GM23338 (cell line): ENCODE measurements around the gene CCDC138.

Experiments
- CREB1 ChIP-seq: fragments of 250-450 bp; sonication (Bioruptor Pico); IDR thresholded peaks from 2 replicates; pipeline ENCODE4 v1.5.0; 2020; ENCODE audit warnings: low read depth, mild to moderate bottlenecking, moderate library complexity
- EZH2 ChIP-seq: fragments of 200-600 bp; sonication (generic); IDR thresholded peaks from one replicate; pipeline ENCODE4 v1.8.0; 2017; ENCODE audit warnings: antibody characterized with exemption, mild to moderate bottlenecking, low read depth; ENCODE audit not compliant: unreplicated experiment
- EZH2phosphoT487 ChIP-seq: fragments of 200-600 bp; sonication (generic); IDR thresholded peaks from one replicate; pipeline ENCODE4 v1.8.1; 2018; ENCODE audit warnings: antibody characterized with exemption; ENCODE audit not compliant: unreplicated experiment
- JUNB ChIP-seq: IDR thresholded peaks from one replicate; pipeline ENCODE4 v1.6.1; 2016; ENCODE audit warnings: antibody characterized with exemption; ENCODE audit not compliant: unreplicated experiment
- POLR2AphosphoS5 ChIP-seq: IDR thresholded peaks from 2 replicates; pipeline ENCODE4 v1.6.1; 2016; ENCODE audit warnings: antibody characterized with exemption, low read depth
- STAT1 ChIP-seq: IDR thresholded peaks from one replicate; pipeline ENCODE4 v1.6.1; 2016; ENCODE audit warnings: antibody characterized with exemption; ENCODE audit not compliant: unreplicated experiment
- ZNF114 ChIP-seq: fragments of 250-450 bp; sonication (Bioruptor Pico); IDR thresholded peaks from 2 replicates; pipeline ENCODE4 v1.5.0; 2020; ENCODE audit warnings: mild to moderate bottlenecking, moderate library complexity
- ZNF331 ChIP-seq: fragments of 250-450 bp; sonication (Bioruptor Pico); IDR thresholded peaks from 2 replicates; pipeline ENCODE4 v1.5.0; 2020; ENCODE audit warnings: low read depth, mild to moderate bottlenecking, moderate library complexity
- TF ChIP-seq, protein P1 (sequence below), 2 experiments: fragments of 200-600 bp in 1 of 2; sonication (generic) in 1 of 2; conservative IDR thresholded peaks; 2 replicates each; pipeline versions ENCODE4 v1.5.1 to v1.6.1; 2016 to 2017; ENCODE audit warnings: antibody characterized with exemption in 2 of 2, low read depth in 2 of 2, mild to moderate bottlenecking in 2 of 2, moderate library complexity in 1 of 2
- TF ChIP-seq, protein P2 (sequence below): IDR thresholded peaks from one replicate; pipeline ENCODE4 v1.6.1; 2018; ENCODE audit warnings: antibody characterized with exemption; ENCODE audit not compliant: unreplicated experiment
- TF ChIP-seq, protein P3 (sequence below): IDR thresholded peaks from 2 replicates; pipeline ENCODE4 v1.6.1; 2016; ENCODE audit warnings: antibody characterized with exemption

DNA sequence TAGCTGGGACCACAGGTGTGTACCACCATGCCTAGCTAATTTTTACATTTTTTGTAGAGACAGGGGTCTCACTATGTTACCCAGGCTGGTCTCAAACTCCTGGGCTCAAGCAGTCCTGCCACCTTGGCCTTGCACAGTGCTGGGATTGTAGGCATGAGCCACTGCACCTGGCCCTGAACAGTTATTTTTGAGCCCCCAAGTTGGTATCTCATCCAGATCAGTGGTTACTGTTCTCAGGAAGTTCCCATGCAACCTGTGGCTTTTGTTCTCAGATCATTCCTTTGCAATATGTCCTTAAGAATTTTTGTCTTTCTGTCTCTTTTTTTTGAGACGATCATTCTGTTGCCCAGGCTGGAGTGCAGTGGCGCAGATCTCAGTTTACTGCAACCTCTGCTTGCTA, 7.7 kb upstream of the CCDC138 start:
- TF ChIP-seq, protein P1, sequence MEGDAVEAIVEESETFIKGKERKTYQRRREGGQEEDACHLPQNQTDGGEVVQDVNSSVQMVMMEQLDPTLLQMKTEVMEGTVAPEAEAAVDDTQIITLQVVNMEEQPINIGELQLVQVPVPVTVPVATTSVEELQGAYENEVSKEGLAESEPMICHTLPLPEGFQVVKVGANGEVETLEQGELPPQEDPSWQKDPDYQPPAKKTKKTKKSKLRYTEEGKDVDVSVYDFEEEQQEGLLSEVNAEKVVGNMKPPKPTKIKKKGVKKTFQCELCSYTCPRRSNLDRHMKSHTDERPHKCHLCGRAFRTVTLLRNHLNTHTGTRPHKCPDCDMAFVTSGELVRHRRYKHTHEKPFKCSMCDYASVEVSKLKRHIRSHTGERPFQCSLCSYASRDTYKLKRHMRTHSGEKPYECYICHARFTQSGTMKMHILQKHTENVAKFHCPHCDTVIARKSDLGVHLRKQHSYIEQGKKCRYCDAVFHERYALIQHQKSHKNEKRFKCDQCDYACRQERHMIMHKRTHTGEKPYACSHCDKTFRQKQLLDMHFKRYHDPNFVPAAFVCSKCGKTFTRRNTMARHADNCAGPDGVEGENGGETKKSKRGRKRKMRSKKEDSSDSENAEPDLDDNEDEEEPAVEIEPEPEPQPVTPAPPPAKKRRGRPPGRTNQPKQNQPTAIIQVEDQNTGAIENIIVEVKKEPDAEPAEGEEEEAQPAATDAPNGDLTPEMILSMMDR (conservative IDR thresholded peaks at IDR 0.05; ENCODE audit: low read depth in 2 of 2) = no peak
- TF ChIP-seq, protein P2, sequence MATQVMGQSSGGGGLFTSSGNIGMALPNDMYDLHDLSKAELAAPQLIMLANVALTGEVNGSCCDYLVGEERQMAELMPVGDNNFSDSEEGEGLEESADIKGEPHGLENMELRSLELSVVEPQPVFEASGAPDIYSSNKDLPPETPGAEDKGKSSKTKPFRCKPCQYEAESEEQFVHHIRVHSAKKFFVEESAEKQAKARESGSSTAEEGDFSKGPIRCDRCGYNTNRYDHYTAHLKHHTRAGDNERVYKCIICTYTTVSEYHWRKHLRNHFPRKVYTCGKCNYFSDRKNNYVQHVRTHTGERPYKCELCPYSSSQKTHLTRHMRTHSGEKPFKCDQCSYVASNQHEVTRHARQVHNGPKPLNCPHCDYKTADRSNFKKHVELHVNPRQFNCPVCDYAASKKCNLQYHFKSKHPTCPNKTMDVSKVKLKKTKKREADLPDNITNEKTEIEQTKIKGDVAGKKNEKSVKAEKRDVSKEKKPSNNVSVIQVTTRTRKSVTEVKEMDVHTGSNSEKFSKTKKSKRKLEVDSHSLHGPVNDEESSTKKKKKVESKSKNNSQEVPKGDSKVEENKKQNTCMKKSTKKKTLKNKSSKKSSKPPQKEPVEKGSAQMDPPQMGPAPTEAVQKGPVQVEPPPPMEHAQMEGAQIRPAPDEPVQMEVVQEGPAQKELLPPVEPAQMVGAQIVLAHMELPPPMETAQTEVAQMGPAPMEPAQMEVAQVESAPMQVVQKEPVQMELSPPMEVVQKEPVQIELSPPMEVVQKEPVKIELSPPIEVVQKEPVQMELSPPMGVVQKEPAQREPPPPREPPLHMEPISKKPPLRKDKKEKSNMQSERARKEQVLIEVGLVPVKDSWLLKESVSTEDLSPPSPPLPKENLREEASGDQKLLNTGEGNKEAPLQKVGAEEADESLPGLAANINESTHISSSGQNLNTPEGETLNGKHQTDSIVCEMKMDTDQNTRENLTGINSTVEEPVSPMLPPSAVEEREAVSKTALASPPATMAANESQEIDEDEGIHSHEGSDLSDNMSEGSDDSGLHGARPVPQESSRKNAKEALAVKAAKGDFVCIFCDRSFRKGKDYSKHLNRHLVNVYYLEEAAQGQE = no peak
- TF ChIP-seq EZH2 = no peak
- TF ChIP-seq POLR2AphosphoS5 = no peak
- TF ChIP-seq EZH2phosphoT487 = no peak
- no peak for TF ChIP-seq ZNF114 (CRISPR knock-in tag)
- no peak for TF ChIP-seq ZNF331 (CRISPR knock-in tag)
- TF ChIP-seq CREB1 (CRISPR knock-in tag) = no peak
- TF ChIP-seq STAT1 = no peak
- TF ChIP-seq, protein P3, sequence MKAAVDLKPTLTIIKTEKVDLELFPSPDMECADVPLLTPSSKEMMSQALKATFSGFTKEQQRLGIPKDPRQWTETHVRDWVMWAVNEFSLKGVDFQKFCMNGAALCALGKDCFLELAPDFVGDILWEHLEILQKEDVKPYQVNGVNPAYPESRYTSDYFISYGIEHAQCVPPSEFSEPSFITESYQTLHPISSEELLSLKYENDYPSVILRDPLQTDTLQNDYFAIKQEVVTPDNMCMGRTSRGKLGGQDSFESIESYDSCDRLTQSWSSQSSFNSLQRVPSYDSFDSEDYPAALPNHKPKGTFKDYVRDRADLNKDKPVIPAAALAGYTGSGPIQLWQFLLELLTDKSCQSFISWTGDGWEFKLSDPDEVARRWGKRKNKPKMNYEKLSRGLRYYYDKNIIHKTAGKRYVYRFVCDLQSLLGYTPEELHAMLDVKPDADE = no peak
- TF ChIP-seq JUNB = no peak
